ENCODE measurements around the gene TAF6L.
"Not testable (repeated sequence)": the region's sequence is repeated elsewhere in the genome, so short reads cannot be mapped to it uniquely, and the experiment has no call there.

Gene TAF6L

GRCh38 chr11:62771144-62772021 is at the start of gene TAF6L:
TSS of gene TAF6L (plus strand) at chr11:62771396. CDS start at chr11:62775784, 4,388 bp downstream.
- DNase-seq = peak; percentile 78 to 85 (median 83)

GRCh38 chr11:62721994-62722393 is 49.2 kb upstream of the TAF6L start:
- DNase-seq = no peak

DNA sequence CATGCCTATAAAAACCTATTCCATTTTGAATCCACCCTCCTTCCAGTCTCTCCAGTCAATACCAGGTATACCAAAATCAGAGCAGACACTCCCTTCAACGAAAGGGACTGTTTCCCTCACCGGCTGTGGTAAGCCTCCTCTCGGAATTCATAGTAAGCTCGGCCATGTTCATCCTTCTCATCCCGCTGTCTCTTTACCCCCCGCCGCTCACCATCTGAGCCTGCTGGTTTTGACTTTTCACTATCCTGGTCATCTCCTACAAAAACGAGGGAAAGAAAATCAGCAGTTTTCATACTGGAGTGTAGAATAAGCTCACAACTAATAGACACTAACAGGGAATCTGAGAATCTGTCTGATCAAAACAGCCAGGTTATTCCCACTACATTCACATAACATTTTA is 47.0 kb upstream of the TAF6L start:
- no peak for DNase-seq

- no peak for DNase-seq
Measured at GRCh38 chr11:62725646-62726045, 45.5 kb upstream of the TAF6L start.

DNA sequence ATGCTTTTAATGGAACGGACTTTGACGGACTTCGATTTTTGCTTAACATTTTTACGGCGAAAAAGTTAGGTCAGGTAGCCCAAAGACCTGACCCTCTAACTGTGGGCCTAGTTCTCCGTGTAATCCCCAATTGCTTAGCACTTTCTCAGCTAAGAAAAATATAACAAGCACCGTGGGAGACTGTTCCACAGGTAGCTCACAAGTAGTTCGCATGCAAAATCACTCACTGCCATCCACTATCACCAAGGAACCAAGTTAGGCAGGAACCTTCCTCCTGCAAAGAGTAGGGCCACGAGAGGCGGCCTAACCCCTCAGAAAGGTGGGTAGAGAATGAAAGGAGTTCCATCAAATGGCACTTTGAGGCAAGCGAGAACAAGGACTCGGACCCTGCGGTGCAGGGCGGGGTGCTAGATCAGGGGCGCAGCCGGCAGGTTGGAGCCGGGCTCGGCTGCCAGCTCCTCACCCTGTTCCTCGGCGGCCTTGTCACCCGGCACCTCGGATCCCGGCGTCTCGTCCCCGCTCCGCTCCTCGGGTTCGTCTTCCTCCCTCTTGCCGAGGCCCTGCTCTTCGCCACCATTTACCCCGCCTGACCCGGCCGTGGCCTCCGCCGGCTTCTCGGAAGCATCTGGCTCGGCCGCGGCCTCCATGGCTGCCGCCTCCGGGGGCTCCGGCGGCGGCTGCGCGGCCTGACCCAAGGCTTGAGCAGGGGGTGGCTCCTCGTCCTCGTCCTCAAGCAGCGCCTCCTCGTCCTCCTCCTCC is 44.9 kb upstream of the TAF6L start:
- DNase-seq = peak in 1 of 4 experiments; percentile 47

DNA sequence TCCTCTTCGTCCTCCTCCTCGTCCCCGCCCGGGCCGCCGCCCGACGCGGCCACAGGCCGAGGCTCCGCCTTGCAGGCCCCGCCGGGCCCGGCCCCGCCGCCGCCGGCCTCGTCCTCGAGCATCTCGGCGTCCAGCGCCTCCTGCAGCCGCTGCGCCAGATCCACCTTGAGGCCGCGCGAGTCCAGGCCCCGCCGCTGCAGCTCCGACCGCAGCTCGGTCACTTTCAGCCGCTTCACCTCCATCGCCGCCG is 44.4 kb upstream of the TAF6L start:
- DNase-seq = peak in 1 of 4 experiments; percentile 46

DNA sequence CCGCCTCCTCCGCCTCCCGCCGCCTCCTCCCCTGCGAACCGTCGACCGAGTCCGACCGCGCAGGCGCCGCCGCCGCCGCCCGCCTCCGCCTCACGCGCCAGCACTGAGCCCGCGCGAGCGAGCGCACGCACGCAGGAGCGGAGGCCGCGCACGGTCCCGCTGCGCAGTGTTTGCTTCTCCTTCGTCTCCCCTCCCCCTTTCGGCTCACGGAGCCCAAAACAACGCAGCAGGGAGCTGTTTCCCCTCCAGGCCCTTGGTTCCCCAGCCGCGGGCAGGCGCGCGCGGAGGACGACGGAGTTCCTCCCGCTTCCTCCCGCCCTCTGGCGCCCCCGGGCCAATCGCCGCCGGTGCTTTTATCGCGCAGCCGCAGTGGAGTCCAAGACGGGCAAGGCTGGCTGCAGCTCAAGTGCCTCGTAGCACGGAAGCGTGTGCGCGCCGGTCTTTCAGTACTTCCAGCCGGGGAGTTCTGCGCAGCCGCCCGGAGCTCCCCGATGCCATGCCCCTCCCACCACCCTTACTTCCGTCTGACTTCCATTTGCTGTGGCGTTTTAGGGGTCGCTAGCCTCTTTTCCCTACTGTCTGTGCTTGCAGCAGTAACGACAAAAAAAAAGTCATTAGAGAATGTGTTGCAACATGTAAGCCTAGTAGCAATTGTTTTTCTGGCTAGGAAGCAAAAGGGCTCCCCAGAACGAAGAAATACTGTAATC is 43.9 kb upstream of the TAF6L start, which contains the start of gene HNRNPUL2:
Gene HNRNPUL2, minus strand, starts transcription at position 293 of the 707 bp plus-strand sequence. CDS start 301 bp downstream, outside the sequence.
- DNase-seq = peak; percentile 93 to 98 (median 96)

DNA sequence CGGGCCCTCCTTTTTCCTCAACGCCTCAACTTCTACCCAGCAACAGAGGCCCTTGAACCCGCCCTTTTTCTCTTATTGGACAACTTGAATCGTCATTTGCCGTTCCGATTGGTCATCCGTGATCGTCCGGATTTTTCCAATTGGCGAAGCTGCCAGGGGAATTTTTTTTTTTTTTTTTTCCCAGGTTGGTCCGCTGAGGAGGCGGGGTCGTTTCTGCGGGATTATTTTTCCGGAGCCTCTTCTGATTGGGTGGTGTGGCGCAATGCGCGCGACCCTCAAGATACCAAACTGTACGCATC is 43.4 kb upstream of the TAF6L start:
- peak in 3 of 4 experiments; percentile 38 to 68 (median 65) for DNase-seq

DNA sequence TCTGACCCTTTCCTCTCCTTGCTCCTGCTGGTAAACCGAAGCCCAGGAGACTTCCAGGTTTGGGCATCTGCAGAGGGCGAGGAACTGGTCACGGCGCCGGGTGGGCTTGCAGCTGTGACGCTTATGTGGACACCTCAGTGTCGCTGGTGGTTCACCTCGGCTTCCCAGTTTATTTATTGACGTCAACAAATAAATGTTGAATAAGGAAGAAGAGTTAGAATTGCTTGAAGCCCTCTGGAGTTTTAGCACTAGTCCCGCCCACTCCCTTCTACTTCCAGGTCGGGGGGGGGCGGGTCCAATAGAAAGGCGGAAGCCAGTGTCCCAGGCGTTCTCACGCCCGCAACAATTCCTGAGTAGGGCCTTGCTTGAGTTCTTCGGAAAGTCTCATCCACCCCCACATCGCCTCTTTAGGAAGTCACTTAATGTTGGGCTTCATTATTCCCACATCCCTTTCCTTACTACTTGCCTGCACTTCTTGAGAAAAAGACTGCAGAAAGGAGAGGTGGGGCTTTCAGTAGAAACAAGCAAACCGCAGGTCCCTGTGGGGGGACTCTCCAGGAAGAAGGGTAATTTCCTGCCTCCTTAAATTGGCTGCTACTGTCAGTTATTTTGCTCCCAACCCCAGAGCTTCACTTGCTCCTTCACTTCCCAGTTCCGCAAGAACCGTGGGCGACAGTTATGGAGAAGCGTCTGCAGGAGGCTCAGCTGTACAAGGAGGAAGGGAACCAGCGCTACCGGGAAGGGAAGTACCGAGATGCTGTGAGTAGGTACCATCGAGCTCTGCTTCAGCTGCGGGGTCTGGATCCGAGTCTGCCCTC is 42.8 kb upstream of the TAF6L start, which contains the start of gene TTC9C:
Gene TTC9C, plus strand, starts transcription at position 316 of the 818 bp plus-strand sequence. Its CDS starts 363 bp downstream, at position 679.
- DNase-seq = peak; percentile 58 to 79 (median 70)

DNA sequence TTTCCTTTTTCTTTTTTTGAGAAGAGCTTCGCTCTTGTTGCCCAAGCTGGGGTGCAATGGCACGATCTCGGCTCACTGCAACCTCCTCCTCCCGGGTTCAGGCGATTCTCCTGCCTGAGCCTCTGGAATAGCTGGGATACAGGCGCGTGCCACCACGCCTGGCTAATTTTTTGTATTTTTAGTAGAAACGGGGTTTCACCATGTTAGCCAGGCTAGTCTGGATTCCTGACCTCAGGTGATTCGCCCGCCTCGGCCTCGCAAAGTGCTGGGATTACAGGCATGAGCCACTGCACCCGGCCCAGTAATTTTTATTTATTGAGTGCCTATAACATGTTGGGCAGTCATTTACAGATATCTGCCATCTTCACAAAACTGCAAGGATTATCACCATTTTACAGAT is 41.1 kb upstream of the TAF6L start:
- not testable (repeated sequence) for DNase-seq

DNA sequence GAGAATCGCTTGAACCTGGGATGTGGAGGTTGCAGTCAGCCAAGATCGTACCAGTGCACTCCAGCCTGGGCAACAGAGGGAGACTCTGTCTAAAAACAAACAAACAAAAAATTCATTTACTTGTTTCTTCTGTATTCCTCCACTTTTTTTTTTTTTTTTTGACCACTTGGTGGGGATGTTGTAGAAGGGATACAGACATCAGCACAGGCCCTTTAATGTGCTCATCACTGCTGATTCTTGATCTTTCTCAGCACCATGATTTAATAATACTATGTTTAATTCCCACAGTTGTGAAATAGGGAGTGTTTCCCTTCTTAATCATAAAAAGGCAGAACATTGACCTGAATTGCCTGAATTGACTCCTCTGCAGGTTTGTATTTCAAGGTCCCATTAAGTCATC is 38.4 kb upstream of the TAF6L start:
- DNase-seq = no peak

DNA sequence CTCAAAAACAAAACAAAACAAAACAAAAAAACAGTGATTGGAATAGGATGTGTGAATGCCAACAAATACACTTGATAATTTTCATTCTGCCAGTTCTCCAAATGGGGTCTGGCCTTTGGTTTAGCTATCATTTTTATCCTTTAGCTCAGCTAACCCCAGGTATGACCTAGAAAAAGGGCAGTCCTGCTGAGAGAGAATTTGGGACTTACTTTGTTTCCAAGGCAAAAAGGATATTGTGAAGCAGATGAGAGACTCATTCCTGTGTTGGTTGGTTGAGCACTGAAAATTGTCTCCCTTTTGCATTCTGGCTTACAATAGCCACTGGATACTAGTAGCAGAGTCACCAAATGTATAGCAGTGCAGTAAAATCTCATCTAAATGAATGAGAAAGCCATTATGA is 34.0 kb upstream of the TAF6L start:
- no peak for DNase-seq

DNA sequence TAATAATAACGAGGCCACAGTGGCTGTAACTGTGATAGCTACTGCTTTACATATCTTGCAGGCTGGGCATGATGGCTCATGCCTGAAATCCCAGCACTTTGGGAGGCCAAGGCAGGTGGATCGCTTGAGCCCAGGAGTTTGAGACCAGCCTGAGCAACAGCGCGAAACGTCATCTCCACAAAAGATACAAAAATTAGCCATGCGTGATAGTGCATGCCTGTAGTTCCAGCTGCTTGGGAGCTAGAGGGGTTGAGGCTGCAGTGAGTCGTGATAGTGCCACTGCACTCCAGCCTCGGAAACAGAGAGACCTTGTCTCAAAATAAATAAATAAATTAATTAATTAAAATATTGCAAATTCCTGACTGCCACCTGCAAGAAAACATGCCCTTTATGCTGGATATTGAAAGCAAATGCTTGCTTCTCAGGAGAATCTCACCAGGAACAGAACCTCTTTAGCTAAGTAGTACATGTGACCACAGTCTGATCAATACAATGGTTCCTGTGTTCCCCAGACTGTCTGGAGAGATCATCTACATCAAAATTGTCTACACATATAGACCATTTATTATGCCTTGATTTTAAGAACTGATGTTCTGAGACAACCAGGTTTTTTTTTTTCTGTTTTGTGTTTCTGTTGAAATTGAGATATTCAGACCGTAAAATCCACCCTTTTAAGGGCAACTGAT is 23.6 kb upstream of the TAF6L start:
- DNase-seq = no peak

DNA sequence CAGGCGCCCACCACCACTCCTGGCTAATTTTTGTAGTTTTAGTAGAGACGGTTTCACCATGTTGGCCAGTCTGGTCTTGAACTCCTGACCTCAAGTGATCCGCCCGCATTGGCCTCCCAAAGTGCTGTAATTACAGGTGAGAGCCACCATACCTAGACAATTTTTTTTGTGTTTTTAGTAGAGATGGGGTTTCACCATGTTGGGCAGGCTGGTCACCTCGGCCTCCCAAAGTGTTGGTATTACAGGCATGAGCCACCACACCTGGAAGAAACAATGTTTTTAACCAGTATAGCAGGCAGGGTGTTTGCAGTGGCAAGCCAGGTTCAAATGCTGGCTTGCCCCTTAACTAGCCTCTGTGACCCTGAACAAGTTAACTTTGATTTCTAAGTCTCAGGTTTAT is 21.3 kb upstream of the TAF6L start:
- DNase-seq = not testable (repeated sequence)

DNA sequence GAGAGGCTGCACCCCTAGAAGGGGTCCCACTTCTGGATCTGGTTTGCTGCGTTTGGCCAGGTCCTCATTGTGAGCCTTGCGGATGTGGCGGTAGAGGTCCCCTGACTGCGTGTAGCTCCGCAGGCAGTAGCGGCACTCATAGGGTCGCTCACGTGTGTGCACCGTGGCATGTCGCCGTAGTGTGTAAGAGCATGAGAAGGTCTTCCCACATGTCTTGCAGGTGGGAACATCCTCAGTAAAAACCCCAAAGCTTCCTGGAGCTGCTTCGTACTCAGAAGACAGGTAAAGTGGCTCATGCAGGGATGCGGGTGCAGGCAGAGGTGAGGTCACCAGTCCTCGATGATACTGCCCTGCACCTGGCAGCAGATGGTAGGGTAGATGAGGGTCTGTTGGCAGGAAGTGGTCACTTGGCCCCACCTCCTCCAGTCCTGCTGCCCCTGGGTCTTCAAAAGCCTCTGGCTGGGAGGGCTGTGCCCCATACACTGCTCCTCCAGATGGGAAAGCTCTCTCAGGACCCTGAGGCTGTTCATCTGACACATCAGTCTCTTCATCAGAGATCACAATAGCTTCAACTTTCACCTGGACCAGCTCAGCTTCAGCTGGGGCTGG is 18.9 kb upstream of the TAF6L start:
- no peak for DNase-seq

- DNase-seq = no peak
Measured at GRCh38 chr11:62752994-62753735, 18.0 kb upstream of the TAF6L start.

- DNase-seq = peak; percentile 88 to 94 (median 92)
Measured at GRCh38 chr11:62753736-62754603, 17.2 kb upstream of the TAF6L start, which contains the start of gene ZBTB3. TSS of gene ZBTB3 (minus strand) at chr11:62754160. CDS start at chr11:62753664, 496 bp downstream.

- no peak for DNase-seq
Measured at GRCh38 chr11:62755086-62755615, 16.0 kb upstream of the TAF6L start.

Measured in activated naive CD4-positive, alpha-beta T cell (primary cell).